Retina (tissue), 1 donor: ENCODE measurements around the gene FAM47E.
"Not testable (repeated sequence)": the region's sequence is repeated elsewhere in the genome, so short reads cannot be mapped to it uniquely, and the experiment has no call there.

ENCODE experiments used
- DNase-seq: peaks from one replicate; pipeline ENCODE4 v3.0.0-alpha.2; 2016

The FAM47E gene

DNA sequence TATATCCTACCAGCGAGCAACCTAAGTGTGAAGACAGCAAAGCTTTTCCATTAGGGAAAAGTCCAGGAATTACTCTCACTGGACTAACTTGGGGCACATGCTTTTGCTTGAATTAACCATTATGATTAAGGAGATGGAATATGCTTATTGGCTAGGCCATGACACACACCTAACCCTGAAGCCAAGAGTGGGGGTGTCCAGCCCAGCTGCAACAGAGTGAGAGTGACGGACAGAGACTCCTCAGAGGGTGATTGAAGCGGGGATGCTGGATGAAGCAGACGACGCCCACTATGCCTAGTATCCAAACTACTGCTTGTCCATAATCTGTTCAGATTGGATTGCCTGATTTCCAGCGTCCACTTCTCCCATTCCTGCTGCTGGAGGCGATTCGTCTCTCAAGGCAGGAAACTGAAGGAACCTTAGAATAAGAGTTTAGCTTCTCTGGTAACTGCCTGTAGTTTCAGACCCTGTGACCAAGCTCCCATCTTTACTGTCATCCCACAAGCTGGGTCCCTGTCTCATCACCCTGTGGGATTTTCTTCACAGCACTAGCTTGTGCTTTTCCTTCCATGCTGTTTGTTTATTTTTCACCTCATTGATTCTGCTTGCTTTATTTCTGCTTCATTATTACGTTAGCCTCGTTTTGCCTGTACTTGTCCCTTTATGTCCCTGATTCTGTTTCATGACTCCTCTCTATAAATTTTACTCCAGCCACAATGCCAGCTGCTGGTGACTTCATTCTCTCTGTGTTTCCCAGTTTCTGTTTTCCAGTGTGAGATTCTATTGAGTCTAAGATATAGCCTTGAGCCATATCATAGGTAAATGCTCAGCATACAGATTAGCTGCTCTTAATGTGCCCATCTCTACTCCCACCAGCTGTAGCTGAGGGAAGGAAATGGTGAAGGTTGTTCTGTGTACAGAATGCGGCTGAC lies 19.0 kb downstream of the FAM47E start:
- DNase-seq: no peak

DNA sequence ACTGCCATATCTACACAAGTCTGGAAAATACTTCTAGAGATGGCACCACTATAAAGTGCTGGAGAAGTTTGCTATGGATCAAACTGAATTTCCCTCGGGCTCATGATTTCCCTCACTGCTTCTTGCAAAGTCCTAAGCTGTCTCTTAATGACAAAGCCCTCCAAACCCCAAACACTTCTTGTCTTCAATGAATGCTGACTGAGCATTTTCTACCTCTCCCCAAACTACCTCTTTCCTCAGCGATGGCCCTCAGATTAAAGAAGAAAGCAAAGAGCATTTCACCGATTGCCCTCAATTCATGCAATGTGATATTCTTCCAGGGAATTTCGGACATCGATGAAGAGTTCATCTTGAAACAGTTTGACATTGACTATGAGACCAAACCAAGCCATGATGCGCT lies 19.7 kb downstream of the FAM47E start:
- DNase-seq: no peak

DNA sequence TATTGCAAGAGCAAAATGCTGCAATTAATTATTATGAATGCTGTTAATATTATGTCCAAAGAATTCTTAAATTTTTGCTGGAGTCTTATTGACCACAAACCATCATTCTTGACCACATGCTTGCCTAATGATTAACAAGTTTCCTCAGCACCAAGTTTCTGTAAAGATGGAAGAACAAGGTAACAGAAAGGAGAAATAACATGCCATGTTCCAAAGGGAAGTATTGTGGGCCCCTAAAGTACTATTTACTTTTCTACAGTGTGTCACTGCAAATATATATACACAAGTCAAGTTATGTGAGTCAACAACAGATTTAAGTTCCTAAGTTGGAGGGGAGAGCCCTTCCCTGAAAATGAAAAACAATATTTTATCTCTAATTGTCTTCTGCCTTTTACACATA lies 20.6 kb downstream of the FAM47E start:
- no peak for DNase-seq

DNA sequence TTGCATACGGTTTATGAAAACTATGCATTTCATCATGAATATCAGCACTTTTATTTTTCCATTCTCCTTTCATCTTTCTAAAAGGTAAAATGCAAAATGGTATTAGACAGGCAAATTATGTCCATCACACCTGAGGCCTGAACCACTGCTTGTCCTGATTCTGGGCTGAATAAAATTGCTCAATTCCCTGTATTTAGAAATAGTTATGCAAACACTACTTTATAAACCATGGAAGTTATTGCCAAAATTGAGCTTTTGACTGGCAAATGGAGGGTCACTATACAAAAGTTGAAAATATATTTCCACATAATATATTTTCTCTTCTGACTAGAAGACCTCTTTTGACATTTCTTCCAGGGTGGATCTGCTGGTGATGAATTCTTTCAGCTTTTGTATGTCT lies 21.1 kb downstream of the FAM47E start:
- DNase-seq: no peak

DNA sequence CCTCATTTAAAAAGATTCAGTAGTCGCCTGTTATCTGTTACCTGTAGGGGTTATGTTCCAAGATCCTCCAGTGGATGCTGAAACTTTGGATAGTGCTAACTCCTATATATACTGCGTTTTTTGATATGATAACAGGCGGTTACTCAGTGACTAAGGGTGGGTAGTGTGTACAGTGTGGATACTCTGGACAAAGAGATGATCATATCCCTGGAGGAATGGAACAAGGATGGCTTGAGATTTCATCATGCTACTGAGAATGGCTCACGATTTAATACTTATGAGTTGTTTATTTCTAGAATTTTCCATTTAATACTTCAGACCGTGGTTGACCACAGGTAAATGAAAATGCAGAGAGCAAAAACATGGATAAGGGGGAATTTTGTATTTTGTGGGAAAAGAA lies 21.5 kb downstream of the FAM47E start:
- no peak for DNase-seq

DNA sequence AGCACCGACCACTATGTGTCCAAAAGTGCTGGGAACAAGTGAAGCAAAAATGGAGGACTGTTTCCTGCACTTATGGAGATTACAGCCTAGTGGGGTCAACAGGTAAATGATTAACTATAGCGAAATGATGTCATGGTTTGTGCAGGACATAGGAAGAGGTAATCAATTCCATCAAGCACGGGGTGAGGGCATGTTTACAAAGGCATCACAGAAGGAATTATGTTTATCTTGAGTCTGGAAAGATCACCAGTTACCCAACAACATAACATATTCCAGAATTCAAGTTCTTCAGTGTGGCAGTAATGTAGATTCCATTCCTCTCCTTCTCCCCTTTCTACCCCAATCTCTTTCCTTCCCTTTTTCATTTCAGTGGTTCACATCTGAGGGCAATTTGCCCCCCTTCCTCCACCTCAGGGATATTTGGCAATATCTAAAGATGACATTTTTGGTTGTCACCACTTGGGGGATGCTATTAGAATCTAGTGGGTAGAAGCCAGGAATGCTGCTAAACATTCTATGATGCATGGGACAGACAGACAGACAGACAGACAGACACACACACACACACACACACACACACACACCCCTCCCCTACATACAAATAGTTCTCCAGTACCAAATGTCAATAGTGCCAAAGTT lies 24.1 kb downstream of the FAM47E start:
- no peak for DNase-seq

DNA sequence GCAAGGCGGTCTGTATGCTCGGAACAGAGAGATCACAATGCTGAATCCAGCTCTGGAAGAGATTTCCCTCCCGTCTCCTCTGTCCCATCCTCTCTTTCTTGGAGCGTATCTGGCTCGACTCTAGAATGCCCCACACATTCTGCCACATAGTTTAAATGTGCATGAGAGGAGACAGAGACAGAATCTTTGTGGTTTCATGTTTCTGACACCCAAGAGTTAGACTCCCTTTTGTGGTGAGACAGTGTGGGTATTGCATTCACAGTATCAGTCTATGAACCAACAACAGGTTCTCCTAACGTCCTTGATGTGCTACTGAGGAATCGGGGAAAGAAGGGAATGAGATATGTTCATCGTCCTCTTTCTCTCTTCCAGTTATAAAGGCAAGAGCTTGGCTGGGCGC lies 25.3 kb downstream of the FAM47E start:
- no peak for DNase-seq

DNA sequence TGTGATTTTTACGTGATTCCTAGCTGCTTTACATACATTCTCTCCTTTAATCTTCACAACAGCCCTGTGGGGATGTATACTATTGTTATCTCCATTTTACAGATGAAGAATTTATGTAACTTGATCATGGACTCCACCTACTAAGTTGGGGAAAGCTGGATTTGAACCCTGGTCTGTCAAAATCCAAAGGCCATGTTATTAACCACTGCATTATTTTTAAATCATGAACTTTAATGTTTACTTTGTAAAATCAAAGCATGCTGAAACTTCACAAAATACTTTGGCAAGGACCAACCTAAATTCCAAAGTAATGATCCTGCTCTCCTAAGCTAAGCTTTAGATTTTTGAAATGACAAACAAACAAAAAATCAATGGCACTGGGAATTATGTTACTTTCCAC lies 26.1 kb downstream of the FAM47E start:
- no peak for DNase-seq

DNA sequence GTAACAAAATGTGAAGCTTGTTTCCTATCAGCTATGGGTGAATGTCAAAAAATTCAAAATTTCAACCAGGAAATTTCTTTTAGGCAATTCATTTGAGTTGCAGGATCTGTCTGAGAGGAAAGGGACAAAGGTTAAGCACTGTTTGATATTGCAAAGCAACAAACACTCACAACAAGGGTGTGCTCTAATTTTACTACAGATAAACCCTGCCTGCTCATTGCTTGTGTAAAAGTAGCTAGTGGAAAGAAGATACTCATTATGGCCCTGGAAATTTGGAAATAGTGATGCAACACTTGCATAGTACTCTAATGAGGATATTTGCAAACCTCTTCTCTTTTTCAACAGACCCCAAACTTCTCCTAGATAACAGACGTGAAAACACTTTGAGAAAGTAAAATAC lies 27.1 kb downstream of the FAM47E start:
- no peak for DNase-seq

DNA sequence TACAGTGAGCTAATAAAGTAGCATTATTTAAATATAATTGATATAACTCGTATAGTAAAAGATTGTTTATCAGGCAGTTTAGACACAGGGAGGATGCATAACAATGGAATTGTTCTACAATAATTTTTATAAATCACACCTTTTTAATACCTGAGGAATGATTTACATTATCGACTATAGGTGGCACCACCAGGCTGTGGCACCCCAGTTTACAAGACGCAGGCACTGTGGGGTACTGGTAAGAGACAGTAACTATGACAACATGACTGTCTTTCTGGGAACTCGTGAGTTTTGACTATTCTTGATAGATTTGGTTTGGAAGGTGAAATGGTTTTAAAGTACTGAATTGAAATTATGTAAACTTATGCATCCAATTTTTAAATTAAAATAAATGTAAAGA lies 27.9 kb downstream of the FAM47E start:
- no peak for DNase-seq

DNA sequence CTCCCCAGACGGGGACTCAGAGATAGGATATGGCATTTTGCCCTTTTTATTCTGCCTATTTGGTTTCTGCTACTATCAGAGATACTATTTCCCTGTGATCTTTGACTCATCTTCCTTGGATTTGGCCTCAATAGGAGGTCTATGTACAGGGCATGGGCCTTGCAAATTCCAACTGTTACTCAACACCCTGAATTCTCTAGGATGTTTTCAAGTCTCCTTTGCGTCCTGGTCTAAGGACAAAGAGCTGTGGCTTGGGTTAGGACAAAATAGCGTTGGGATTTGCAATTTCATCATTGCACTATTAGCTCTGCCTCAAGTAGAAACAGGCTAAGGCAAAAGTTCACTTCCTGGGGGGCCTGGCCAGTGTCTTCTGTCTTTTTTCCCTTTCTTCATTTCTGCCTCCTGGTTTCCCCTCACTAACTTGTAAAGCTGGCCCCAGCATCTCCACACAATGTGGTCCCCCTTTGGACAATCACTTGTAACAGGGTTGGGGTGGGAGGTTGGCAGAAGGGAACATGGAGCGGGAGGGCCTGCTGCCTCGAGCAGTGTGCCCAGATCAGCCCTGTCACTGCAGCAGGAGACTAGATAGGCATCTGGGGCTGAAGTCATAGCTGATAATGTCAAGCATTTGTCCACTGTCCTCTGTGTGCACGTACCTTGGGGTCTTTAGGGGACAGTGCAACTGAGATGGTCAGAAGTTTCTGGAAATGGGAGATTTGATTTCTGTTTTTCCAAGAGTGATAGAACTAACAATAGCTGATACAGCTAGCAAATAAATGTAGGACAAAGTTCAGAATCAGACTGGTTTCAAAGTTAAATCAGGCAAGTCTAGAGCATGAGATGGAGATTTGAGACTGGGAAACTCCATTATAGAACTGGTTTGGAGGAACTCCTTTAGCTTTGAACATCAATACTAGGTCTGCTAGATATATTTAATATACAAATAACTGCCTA lies 29.2 kb downstream of the FAM47E start:
- DNase-seq: no peak

DNA sequence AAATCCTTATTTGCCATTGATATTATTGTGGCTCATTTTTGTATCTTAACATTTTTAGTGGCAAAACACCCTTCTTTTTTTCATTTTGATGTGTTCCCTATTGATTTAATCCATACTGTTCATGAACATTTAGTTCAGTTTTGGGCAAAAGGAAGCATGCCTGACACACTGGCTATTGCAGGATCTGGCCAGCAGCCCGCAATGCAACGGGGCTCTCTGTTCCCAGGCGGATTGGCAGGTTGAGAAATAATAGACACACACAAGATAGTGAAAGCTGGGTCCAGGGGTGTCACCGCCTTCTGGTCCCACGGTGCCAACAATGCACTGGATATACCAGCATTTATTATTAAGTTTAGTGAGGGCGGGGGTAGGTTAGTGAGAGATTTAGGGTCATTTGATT lies 30.1 kb downstream of the FAM47E start:
- DNase-seq: not testable (repeated sequence)

DNA sequence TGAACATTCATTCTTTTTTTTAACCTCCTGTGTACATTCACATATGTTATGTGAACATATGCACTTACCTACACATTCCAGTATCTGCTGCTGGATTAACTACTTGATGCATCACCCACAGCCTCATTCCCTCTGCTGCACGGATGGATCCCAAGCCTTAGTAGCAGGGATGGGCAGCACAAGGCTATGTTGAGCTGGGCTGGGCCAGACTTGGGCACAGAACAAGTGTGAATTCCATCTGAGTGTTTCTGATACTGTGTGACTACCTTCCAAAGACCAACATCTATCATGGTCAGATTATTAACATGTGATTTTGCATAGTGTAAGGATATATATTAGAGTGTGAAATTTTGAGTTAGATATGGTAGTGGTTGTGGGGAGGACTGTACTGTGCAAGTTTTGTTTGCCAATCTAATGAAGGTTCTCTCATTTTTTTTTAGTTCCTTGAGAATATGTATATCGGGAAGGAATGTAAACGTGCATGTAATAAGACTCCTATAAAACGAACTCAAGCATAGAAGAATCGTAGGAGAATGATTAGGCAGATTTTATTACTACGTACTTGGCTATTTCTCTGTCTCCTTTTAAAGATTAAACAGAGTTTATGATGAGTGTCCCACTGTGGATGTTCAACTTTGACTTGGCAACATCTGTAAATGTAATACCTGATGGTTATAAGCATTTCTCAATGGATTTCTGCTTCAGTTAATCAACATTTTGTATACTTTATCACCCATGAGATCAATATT lies 31.6 kb downstream of the FAM47E start:
- no peak for DNase-seq

DNA sequence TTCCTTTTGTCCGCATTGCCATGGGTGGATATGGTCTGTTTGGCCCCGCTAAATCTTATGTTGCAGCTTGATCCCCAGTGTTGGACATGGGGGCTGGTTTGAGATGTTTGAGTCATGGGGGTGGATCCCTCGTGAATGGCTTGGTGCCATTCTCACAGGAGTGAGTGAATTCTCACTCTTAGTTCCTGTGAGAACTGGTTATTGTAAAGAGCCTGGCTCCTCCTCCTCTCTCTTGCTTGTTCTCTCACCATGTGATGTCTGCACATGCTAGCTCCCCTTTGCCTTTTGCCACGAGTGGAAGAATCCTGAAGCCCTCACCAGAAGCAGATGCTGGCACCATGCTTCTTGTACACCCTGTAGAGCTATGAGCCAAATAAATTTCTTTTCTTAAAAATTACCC lies 32.4 kb downstream of the FAM47E start:
- no peak for DNase-seq

DNA sequence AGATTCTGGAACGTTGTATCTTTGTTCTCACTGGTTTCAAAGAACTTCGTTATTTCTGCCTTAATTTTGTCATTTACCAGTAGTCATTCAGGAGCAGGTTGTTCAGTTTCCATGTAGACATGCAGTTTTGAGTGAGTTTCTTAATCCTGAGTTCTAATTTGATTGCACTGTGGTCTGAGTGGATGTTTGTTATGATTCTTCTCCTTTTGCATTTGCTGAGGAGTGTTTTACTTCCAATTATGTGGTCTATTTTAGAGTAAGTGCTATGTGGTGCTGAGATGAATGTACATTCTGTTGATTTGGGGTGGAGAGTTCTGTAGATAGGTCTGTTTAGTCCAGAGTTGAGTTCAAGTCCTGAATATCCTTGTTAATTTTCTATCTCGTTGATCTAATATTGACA lies 36.3 kb downstream of the FAM47E start:
- DNase-seq: not testable (repeated sequence)

DNA sequence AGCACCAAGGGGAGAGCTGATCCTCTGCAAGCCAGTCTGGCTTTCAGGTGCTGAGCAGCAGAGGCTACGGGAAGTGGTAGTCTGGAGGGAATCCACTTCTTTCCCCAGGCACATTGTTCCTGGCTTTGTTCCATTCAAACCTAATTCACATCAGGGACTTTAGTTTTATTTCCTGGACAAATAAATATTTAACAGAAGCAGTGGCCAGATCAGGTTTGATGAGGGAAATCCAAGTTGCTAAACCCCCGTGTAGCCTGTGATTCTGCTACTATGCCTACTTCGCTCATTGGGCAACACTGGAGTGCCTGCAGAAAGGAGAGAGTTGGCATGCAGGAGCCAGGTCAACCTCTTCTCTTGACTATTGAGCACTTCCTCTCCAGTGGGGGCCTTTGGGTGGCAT lies 41.2 kb downstream of the FAM47E start:
- DNase-seq: no peak

DNA sequence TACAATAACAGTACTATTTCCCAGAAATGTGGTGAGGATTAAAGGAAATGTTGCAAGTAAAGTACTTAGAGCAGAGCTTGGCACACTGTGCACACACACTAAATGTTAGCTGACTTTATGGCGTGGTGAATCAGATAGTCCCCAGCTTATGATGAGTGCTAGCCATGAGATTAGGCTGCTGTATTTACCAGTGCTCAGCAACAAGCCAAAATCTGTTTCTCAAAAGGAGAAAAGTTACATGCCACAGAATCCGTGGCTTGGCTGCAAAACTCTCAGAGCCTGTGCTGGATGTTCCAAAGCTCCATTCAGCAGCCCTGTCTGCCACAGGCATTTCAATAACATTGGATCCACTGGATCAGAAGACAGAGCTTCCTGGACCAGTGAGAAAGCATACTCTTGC lies 42.3 kb downstream of the FAM47E start:
- no peak for DNase-seq

DNA sequence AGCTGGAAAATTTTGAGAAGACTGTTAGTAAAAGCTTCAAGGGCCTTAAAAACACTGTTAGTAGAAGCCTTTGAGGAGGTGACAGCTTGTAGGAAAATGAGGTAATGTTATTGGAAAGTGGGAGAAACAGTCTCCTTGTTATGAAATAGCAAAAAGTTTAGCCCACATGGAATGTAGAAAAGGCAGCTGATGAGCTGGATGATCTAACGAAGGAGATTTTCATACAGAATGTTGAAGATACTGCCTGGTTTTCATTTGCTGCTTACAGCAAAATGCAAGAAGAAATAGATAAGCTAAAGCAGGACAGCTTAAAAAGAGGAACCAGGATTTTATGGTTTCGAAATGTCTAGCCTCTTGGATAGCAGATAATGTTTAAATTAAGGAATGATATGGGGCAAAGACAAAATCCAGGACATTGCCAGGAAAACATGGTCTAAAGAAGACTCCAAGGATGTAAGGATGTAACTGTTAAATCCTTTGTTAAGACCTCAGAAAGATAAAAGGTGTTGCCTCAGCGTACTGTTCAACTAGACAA lies 44.8 kb downstream of the FAM47E start:
- DNase-seq: no peak

DNA sequence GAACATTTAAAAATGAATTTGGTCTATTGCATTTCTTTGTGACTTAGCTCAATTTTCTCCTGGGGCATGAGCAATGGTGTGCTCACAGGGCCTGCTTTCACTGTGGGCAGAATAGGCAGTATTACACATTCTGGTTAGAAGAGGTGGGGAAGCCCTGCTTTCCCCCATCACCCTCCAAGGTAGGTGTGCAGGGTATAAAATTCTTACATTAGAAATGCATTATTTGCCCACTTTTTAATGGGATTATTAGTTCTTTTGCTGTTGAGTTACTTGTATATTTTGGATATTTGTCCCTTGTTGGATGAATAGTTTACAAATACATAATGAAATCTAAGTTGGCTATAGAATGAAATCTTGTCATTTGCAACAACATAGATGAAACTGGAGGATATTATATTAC lies 46.7 kb downstream of the FAM47E start:
- DNase-seq: no peak

DNA sequence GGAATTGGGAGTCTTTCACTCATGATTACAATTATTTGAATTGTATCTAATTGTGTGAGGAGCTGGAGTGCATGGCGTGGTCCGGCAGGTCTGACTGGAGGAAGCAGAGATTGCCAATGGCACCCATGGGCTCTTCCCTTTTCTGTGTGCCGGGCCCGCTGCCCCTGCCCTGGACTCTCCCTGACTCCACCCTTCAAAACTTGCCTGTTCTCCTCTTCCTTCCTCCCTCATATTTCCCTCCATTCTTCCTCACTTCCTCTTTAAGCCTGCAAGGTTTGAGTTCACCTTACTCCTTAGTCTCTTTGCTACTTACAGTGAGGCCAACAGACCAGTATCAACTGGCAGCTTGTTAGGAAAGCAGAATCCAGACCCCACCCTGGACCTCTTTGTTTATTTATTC lies 48.5 kb downstream of the FAM47E start:
- no peak for DNase-seq

DNA sequence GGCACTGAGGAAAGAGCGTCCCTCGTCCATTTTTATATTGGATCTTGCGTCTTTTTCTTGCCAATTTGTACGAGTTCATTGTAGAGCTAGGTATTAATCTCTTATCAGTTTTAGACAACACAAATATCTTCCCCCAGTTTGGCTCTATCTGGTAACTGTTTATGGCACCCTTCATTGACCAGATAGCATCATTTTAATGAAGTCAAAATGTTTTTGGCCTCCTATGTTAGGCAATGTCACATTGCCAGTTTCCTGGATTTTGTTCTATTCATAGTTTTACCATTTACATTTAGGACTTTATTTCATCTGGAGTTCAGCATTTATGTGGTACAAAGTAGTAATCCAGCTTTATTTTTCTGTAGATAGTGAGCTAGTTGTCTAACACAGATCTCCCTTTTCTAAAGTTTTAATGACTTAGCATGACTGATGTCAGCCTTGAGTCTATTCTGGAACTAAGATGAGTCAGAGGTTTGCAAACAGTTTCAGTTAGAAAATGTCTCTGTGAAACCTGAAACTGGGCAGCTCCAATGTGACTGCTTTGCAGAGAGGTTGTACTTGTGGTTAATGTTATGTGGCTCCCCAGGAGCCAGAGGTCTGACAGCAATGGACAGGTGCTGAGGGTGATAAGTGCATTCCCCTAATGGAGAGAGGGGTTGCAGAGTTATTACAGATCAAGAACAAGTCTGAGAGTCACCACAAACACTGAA lies 49.7 kb downstream of the FAM47E start:
- DNase-seq: no peak

DNA sequence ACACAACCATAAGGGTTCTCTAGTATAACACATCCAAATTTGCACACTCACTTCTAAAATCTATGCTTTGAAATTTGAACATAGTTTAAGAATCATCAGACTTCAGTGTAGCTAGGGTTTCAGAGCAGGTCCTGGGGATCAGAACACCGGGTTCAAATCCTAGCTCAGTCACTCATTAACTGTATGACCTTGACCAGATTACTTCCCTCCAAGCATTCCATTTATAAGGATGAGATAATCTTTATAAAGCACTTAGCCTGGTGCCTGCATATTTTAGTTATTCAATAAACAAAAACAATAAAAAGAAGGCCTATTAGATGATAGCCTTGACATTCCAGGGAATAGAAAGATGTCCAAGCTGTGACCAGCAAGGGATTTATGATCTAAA lies 50.2 kb downstream of the FAM47E start:
- no peak for DNase-seq
